GM18868 (cell line): Measurements from ENCODE around the gene TBC1D2.

ENCODE experiments used
- ATAC-seq: cut with Tn5 transposase; IDR thresholded peaks from one replicate; pipeline ENCODE4 v1.9.1; 2021; ENCODE audit warnings: mild to moderate bottlenecking, moderate library complexity; ENCODE audit not compliant: unreplicated experiment

The TBC1D2 gene

DNA sequence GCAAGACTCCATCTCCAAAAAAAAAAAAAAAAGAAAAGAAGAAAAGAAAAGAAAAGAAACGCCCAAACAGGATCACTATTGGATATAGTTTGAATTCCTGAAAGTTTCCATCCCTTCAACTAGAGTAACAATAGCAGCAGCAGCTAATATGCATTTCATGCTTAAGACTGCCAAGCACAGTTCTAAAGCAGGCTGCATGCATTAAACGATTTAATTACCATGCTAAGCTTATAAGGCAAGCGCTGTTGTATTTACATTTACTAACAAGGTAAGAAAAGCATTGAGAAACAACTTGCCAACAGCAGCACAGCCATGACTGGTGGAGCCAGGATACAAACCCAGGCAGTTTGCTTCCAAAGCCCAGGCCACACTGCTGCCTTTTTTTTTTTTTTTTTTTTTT is 13.0 kb downstream of the TBC1D2 start:
- ATAC-seq: no peak

DNA sequence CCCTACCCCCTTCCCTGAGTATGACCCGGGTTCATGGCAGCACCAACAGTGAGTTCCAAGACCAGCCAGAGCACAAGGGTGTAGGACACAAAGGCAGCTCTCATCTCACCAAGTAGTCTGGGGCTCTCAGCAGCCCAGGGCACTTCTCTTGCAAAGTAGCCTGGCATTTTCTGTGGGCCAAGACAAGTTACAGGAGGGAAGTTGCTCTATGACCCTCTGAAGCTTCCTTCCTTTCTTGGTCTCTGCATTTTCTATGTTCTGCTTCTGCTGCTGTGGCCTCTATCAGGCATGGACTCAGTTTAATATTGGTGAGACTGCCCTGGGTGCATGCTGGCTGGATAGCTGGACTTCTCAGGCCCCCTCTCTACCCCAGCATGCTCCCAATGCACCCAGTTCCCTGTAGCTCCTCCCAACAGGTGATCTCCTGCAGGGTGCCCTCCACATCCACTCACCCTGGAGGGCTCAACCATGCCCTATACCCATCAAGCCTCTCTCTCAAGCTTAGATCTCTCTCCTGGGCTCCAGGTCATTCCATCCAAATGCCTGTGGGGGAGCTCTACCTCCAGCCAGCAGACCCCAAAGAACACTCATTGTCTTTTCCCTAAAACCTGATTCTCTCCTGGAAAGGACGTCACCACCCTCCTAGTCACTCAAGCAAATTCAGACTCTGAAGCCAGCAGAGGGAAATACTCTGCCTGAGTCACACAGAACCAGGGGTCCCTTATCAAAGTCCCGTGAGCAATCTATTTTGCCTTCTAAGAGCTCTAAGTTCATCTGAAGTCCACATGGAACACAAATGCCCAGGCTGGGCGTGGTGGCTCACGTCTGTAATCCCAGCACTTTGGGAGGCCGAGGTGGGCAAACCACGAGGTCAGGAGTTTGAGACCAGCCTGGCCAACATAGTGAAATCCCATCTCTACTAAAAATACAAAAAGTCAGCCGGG is 13.8 kb downstream of the TBC1D2 start:
- no peak for ATAC-seq

DNA sequence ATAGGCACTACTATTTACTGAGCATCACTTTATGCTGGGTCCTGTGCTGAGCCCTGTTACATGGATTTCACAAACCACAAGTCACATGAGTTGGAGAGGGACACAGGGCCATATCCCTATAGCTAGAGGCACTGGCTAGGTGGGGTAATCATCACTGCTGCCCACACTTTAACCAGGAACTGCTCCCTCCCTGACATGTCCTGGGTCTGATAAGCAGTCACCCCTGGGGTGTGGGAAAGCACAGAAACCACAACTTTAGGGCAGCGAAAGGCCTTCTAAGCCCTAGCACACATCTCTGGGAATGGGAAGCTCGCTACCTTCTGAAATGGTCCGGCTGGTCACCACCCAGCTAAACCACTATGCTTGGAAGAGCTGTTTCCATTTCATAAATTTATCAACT is 15.0 kb downstream of the TBC1D2 start:
- no peak for ATAC-seq

DNA sequence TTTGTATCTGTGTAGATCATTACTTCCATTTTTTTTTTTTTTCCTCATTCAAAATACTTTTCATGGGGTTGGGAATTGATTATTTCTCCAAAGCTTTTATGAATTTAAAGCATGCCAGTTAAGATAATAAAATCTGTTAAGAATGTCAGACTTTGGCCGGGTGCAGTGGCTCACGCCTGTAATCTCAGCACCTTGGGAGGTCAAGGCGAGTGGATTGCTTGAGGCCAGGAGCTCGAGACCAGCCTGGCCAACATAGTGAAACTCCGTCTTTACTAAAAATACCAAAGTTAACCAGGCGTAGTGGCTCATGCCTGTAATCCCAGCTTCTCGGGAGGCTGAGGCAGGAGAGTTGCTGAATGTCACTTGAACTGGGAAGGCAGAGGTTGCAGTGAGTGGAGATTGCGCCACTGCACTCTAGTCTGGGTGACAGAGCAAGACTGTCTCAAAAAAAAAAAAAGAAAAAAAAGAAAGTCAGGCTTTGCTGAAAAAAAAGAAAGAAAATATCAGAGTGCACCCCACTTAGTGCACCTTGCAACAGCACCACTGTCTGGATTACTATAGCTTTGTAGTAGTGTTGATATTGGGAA is 18.5 kb downstream of the TBC1D2 start:
- ATAC-seq: no peak

DNA sequence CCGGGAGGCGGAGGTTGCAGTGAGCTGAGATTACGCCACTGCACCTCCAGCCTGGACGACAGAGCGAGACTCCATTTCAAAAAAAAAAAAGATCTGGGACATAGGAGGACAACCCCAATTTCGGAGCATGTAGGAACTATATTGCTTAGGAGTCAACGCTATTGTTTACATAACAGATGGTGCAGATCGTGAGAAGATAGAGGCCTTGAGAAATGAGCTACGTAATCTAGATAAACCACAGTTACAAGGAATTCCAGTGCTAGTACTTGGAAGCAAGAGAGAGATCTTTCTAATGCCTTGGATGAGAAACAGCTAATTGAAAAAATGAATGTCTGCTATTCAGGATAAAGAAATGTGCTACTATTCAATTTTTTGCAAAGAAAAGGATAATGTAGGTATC is 20.3 kb downstream of the TBC1D2 start:
- no peak for ATAC-seq

DNA sequence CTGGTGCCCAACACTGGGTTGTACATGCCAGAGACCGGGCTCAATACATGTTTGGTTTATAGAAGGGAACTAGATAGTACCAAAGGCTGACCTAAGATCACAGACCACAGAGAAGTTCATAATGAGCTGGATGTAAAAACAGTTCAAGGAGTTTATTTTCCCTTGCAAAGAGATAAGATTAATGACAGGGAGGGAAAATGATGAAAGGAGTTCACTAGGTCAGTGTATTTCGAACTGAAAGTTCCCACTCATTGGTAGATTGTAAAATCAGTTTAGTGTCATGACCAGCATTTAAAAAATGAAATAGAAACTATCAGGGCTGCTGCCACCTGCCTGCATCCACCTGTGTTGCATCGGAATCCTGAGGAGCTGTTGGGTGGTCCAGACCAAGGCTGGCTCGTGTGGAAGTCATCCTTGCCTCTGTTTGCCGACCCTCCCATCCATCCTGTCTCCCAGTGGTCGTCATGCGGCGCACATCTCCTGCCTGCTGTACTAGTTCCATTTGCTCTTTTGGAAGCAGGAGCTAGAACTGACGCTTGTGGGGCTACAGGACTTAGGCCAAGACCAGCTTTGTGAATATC is 21.1 kb downstream of the TBC1D2 start:
- no peak for ATAC-seq

DNA sequence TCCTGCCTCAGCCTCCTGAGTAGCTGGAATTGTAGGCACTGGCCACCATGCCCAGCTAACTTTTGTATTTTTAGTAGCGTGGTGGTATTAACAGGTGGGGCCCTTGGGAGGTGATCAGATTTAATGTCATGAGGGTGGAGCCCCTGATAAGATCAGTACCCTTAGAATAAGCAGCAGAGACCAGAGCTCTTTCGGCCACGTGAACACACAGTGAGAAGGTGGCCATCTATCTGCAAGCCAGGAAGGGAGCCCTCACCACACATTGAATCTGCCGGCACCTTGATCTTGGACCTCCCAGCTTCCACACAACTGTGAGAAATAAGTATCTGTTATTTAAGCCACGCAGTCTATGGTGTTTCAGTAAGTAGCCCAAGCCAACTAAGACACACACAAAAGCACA is 22.5 kb downstream of the TBC1D2 start:
- ATAC-seq: no peak

DNA sequence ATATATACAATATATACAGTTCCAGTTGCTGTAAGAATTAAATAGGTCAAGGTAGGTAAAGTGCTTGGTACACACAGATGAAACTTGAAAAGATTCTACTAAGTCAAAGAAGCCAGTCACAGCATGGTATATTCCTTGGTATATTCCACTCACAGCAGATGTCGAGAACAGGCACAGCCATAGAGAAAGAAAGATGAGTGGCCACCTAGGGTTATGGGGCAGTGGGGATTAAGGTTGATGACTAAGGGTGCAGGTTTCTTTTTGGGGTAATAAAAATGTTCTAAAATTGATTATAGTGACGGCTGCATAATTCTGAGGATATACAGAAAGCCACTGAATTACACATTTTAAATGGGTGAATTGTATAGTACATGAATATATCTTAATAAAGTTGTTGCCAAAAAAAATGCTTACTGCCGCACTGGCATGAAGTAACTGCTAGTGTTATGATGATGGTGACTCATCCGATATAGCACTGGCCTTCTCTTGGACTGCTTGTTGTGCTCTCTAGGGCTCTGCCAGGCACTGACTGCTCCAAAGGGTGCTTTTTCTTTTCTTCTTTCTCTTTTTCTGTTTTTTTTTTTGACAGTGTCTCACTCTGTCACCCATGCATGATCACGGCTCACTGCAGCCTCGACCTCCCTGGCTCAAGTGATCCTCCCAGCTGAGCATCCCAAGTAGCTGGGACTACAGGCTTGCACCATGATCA is 23.5 kb downstream of the TBC1D2 start:
- no peak for ATAC-seq

DNA sequence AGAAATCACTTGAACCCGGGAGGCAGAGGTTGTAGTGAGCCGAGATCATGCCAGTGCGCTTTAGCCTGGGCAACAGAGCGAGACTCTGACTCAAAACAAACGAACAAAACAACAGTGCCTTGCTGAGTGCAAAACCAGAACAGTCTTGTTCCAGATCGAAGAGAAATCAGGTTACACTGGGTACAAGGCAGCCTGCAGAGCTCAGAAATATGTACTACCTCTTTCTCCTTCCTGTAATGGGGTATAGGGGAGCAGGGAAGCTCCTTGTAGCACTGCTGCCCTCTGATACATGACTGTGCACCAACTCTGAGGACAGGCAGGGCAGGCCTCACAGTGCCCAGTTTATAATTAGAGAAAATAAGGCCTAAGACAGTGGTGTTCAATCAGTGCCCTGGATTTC is 24.7 kb downstream of the TBC1D2 start:
- peak; percentile 46 for ATAC-seq

DNA sequence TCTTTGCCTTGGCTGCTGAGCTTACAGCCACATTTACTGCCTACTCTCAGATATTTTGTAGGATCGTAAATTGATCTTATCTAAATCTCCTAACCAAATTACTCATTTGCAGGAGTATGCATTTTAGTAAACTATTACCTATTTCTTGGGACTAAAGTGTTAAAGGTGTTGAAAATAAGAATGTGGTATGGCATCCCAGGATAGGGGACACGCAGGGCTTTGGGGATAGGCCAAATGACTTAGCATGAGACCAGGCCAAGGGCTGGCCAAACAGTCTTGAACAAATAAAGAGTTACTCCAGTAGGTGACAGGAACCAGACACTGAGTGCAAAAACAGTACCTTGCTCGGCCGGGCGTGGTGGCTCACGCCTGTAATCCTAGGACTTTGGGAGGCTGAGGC is 25.1 kb downstream of the TBC1D2 start:
- ATAC-seq: no peak

DNA sequence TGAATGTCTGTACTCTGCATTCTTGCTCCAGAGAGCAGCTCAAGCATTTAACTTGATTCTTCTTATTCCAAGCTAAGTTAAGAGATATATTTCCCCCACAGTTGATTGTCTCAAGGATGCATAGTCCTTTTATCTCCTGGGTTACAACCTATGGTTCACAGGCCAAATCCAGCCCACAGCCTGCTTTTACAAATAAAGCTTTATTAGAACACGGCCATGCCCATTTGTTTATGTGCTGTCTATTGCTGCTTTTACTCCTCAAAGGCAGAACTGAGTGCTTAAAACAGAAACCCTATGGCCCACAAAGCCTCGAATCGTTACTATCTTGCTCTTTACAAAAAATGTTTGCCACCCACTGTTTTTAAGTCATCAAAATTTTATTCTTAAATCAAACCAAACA is 25.8 kb downstream of the TBC1D2 start:
- ATAC-seq: no peak

DNA sequence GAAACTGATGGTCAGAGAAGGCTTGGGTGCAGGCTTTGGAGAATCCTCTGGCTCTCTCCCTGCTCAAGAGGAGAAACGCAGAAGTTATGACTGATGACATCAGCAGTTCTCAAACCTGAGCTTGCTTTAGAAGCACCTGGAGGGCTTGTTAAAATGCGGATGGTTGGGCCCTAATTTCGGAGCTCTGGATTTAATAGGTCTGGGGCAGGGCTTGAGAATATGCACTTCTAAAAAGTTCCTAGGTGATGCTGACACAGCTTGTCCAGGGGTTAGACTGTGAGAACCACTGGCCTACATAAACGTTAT is 26.4 kb downstream of the TBC1D2 start:
- no peak for ATAC-seq

DNA sequence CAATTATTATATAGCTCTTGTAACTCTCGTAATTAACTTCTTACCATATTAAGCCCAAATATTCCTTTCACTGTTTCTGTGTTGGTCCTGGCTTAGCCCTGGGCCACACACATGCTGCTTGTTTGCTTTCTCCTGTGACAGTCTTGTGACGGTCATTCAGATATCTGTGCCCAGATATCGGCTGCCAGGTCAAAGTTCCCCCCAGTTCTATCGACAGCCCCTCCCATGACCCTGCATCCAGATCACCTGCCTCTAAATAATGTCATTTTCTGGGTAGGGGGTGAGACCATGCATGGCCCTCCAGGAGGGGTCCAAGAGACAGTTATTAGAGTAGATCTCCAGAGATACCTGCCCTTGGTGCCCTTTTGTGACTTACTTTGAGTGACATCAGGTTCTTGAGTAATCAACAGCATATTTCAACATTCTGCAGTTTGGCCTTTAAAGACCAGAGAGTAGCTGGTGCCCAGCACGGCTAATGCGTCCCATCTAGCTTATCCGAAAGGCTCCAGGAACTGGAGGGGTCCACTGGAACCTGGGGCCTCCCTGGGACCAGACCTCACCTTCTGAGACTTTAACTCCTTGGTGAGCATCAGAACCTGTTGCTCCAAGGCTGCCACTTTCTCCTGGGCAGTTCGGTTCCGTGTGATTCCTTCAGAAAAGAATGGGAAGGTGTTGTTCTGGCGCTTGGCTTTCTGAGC is 26.9 kb downstream of the TBC1D2 start:
- ATAC-seq: no peak

DNA sequence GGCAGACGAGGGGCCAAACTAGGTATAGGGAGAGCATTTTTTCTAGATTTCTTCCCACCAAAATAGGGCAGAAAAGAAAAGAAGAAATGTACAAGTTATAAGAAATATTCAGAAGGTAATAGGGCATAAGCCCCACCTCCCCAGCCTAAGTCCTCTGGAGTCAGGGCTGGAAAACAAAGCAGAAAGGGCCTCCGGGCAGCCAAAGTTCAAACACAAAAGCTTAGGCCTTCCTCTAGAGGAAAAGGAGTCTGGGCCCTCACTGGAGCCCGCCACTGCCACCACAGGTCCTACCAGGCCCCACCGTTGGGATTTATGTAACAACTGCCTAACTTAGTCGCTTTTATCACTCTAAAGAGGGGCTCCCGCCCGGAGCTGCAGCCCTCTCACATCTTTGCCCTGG is 27.6 kb downstream of the TBC1D2 start:
- no peak for ATAC-seq

DNA sequence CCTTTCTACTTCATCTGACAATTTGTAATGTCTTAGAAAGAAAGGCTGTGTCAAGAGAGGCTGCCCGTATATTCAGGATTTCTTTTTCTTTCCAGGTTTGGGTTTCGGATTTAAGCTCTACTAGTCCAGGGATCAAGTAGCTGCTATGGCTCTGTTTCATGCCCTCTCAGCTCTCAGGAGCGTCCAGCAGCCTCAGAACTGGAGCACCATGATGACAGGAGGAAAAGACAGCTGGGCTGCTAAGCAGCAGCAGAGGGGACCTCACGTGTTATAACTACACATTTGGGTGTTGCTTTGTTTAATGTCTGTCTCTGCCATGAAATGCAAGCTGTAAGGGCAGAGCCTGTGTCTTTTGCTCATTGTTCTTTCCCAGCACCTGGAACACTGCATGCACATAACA is 28.5 kb downstream of the TBC1D2 start:
- ATAC-seq: no peak

DNA sequence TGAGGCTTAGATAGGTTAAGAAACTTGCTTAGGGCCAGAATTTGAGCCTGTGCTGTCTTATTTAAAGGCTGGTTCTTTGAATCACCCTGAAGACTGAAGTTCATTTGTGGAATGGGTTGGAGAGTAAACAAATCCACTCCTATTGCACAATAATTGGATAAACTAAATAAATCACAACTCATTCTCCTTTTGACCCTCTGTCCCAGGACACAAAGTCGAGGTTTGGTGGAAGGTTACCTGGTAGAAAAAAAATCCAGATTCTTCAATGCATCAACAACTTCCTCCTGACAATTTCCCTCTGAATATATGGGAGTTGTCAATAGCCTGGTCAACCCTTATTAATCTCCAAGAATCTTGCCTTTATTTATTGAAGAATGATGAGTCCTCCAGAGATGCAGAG is 28.9 kb downstream of the TBC1D2 start:
- ATAC-seq: no peak

DNA sequence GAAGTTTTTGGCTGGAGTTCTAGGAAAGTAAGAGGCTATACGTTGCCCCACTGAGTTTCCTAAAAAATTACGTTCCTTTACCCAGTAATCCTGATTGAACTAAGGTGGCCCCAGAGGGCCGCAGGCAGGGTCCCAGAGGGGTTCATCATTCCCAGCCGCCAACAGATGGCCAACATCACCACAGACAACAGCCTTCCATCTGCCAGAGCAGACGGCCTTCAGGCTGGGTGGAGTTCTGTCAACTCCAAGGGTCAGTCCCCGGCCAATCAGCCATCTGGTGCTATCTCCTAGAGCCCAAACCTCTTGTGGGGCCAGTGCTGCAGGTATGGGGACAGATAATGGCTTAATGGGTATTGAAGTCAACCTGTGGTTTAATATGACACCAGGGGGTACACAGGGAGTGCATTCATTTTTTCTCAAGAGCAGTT is 30.4 kb downstream of the TBC1D2 start:
- ATAC-seq: no peak

DNA sequence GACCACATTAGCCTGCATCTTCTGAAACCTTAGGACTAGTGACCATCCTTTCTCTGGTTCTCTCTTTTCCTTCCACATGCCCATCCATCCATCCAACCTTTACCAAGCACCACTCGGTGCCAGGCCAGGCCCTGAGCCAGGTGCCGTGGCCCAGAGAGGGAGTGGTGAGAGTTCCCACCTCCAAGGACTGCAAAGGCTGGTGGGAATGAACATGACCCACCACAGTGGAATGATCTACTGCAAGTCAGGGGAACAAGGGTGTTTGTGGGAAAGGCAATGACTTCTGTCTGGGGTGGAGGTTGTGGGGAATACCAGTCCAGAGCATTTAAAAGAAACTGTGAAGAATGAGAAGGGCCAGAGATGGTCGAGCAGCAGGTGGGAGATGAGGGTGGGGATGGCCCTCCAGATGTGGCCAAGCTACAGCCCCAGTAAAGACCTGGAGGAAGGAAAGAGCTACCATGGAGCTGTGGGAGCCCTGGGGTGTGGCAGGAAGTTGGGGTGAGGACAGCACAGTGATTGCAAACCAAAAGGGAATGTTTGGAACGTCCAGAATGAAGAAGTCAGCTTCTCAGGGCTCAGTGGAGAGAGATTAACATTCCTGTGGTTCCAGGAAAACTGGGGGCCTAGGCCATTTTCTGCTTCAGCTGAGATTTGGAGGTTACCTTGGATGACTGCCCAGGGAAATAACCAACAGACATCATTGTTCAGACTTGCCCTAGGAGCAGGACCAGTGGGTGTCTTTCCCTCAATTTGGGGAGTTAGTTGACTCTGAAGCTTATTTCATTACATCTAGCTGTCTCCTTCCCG is 32.4 kb downstream of the TBC1D2 start:
- ATAC-seq: no peak

DNA sequence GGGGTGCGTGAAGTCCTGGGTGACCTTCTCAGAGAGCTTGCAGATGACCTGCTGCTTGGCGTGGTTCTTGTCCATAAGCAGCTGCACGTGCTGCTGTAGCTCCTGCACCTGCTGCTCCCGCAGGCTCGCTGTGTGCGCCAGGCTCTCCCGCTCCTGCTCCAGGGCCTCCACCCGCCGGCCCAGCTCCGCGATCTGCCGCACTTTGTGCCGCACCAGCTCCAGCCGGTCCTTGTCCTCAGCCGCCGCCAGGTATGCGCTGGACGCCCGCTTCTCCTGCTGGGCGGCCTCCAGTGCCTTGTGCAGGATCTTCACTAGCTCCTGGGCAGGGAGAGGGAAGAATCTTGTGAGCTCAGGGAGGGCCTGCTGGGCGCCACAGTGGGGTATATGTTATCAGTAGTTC is 34.5 kb downstream of the TBC1D2 start:
- no peak for ATAC-seq

DNA sequence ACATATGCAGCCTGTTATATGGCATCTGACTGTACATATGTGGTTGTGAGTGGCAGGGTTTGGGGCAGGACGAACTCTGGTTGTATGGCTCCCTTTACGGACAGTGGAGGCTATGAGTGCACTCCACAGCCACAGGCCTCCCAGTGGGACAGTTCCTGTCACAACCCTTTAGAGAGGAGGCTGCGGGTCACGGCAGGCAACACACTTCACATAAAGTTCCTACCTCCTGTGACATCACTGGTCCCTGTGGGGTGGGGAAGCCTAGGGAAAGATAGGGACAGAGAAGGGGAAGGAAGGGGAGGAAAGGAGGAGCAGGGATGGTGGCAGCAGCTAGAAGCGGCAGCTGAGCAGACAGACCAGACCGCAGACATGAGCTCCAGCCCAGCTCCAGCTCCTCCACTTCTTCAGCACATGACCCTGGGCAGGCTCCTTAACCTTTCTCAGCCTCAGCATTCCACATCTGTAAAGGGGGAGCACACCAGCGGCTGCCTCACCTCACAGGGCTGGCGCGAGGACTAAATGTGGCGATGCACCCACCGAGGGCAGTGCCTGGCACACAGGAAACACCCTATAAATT is 35.6 kb downstream of the TBC1D2 start:
- ATAC-seq: no peak
